Fibroblast of lung (primary cell): Measurements from ENCODE around the gene TTLL9.

Source experiments
- CTCF ChIP-seq, 2 donors: IDR thresholded peaks in 1 of 2; conservative IDR thresholded peaks in 1 of 2; 1 replicate in 1 of 2; 2 replicates in 1 of 2; pipeline ENCODE4 v1.5.1; 2011 to 2012; ENCODE audit warnings: low read length in 2 of 2, control low read depth in 1 of 2, inconsistent platforms in 1 of 2, low read depth in 1 of 2, mild to moderate bottlenecking in 1 of 2
- EZH2 ChIP-seq: IDR thresholded peaks from 2 replicates; pipeline ENCODE4 v1.5.1; 2012; ENCODE audit warnings: low read length, control low read depth, mild to moderate bottlenecking; ENCODE audit errors: missing control alignments

- no peak for TF ChIP-seq CTCF (conservative IDR thresholded peaks at IDR 0.05 in 1 of 2, IDR thresholded peaks at IDR 0.05 in 1 of 2; ENCODE audit: low read depth in 1 of 2, low read length in 2 of 2)
- no peak for TF ChIP-seq EZH2
Measured at GRCh38 chr20:31830406-31830981, 39.9 kb upstream of the TTLL9 start.
